Measurements from ENCODE around the gene PLCL1. TPM values are rescaled to one million over a fixed set of nuclear protein-coding genes. Genes with fewer than 3 reads are reported as not detected.

Gene PLCL1
- total RNA-seq, 3 donors from 2014 or later, result 0.94 to 1.8 (median 1.2) TPM

DNA sequence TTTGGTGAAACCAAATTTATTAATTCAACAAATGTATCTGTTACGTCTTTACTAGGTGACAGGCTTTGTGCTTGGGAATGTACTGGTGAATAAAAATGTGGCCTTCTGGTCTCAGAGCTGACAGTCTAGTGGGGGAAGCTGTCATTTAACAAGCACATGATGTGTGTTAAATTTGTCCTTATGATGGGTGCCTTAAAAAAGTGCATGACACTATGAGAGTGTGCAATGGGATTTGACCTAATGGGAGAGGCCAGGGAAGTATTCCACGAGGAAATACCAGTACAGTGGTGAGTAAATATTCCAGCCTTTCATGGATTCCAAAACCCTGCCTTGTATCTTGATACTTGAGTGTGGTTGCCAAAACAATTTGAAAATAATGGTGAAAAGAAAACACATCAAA is 308.9 kb downstream of the PLCL1 start:
- ATAC-seq (no peak), DNase-seq (no peak)
- H3K27me3 Mint-ChIP-seq (ENCODE audit: low read depth), result no peaks in the 10 kb centered on the region

DNA sequence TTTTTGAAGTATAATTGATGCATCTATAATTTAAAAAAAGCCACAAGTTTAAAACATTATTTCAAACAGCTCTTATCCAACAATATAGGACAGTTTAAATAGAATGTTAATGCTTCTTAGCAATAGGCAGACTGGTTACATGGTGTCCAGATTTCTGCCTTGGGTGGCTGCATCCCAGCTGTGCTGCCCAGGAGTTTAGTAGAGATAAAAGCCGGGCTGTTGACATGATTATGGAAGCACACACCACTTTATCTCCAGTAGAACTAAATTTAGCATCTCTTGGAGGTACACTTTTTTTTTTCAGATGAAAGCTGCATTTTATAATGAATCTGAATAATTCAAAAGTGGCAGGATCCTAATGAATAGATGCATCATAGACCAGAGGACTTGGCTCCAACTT is 309.7 kb downstream of the PLCL1 start:
- ATAC-seq, result no peak
- Mint-ChIP-seq H3K36me3 (ENCODE audit: insufficient read depth) (peaks cover 12% of the 10 kb centered on the region), H3K9me3 (no peaks in the 10 kb centered on the region), H3K27me3 (ENCODE audit: low read depth) (no peaks in the 10 kb centered on the region), H3K4me1 (ENCODE audit: low read depth) (peaks cover 8% of the 10 kb centered on the region), H3K4me3 (no peak overlapping the region)
- DNase-seq, result no peak

More for the DNA sequence above, 308.9 kb downstream of the PLCL1 start:
- peaks cover 14% of the 10 kb centered on the region for H3K36me3 Mint-ChIP-seq (ENCODE audit: insufficient read depth)
- H3K4me1 Mint-ChIP-seq (ENCODE audit: low read depth), result peaks cover 8% of the 10 kb centered on the region
- H3K4me3 Mint-ChIP-seq, result no peak overlapping the region
- H3K9me3 Mint-ChIP-seq, result no peaks in the 10 kb centered on the region

DNA sequence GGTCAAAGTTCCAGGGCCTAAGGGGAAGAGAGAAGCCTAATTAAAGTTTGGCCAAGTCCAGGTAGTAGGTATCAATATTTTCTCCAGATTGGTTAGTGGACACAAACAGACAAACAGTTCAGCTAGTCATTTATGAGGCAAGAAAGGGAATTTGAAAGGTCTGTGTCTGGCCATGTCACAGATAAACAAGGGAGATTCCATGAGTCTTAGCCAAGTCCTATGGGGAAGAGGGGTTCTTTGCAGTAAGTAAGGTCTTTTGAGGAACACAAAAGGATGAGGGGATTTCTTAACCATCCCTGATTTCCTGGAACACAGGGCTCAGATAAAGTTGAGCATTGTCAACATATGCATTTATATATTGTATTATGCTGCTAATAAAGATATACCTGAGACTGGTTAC is 310.8 kb downstream of the PLCL1 start:
- Mint-ChIP-seq H3K27me3 (ENCODE audit: low read depth) (no peaks in the 10 kb centered on the region), H3K9me3 (no peaks in the 10 kb centered on the region), H3K36me3 (ENCODE audit: insufficient read depth) (peaks cover 16% of the 10 kb centered on the region), H3K4me3 (no peak overlapping the region), H3K4me1 (ENCODE audit: low read depth) (peaks cover 8% of the 10 kb centered on the region)
- DNase-seq, result no peak
- ATAC-seq, result no peak

DNA sequence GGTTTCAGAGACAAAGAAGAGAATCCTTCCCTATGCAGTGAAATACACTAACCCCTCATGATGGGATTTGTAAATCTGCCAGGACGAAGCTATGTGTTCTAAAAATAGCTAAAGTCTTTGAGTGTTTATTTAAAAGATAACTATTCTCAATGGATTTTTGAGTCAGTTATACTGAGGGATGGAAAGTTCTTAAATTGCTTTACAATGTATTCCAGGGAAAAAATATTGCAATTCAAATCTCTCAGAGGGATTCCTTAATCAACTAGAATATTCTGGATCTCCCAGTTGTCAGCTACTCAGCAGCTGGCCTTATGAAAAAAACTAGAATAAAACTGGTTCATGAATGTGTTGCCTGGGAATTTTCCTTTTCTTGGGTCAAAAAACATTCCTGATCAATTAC is 312.4 kb downstream of the PLCL1 start:
- Mint-ChIP-seq H3K4me3 (no peak overlapping the region), H3K9me3 (peaks cover 4% of the 10 kb centered on the region), H3K27me3 (ENCODE audit: low read depth) (no peaks in the 10 kb centered on the region), H3K4me1 (ENCODE audit: low read depth) (peaks cover 8% of the 10 kb centered on the region), H3K36me3 (ENCODE audit: insufficient read depth) (peaks cover 18% of the 10 kb centered on the region)
- no peak for DNase-seq
- ATAC-seq, result no peak

DNA sequence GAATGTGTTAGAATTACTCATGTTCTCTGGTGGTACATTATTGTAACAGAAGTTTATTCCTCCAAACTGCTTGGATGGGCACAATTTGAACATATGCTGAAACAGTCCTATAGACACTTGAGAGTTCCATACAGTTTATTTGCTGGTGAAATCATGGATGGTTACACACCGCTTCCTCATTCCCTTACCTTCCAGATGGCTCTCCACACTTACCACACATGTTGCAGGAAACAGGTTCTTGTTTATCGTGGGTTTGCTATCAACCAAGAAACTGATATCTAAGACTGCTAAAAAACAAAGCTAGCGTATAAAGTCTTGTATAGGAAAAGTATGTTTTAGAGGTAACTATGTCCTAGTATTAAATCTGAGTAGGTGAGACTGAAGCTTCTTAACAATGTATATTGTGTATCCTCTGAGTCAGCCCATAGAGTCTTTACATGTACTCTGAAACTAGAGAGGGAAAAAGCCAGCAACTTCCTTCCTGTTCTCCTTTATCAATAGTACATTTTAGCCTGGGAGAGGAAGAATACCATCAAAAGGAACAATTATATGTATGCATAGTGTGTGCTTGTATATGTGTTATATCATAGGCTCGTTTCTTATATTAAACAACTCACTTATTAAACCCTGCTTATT is 313.1 kb downstream of the PLCL1 start:
- DNase-seq, result no peak
- Mint-ChIP-seq H3K36me3 (ENCODE audit: insufficient read depth) (peaks cover 16% of the 10 kb centered on the region), H3K27me3 (ENCODE audit: low read depth) (no peaks in the 10 kb centered on the region), H3K9me3 (peaks cover 4% of the 10 kb centered on the region), H3K4me1 (ENCODE audit: low read depth) (peaks cover 8% of the 10 kb centered on the region), H3K4me3 (no peak overlapping the region)
- ATAC-seq, result no peak

DNA sequence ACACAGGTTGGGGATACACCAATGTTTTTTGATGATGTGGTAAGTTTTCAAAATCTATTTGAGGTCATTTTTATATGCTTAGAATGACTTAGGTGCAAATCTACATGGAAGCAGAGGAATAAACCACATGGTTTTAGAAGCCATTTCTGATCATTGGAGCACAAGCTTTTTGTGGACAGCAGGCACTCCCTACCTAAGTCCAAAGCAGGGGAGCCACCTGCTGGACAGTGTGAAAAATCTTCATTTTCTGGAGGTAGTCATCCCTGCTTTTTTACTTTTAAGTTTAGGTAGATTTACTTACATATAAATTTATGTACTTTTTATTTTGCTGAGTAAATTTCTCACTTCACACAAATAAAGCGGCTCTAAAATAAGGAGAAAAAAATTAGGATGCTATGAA is 323.2 kb downstream of the PLCL1 start:
- Mint-ChIP-seq H3K9me3 (no peaks in the 10 kb centered on the region), H3K27me3 (ENCODE audit: low read depth) (no peaks in the 10 kb centered on the region), H3K4me1 (ENCODE audit: low read depth) (no peaks in the 10 kb centered on the region), H3K4me3 (no peak overlapping the region), H3K36me3 (ENCODE audit: insufficient read depth) (peaks cover 9% of the 10 kb centered on the region)
- peak; percentile 58 to 67 for ATAC-seq
- DNase-seq, result peak; percentile 21

DNA sequence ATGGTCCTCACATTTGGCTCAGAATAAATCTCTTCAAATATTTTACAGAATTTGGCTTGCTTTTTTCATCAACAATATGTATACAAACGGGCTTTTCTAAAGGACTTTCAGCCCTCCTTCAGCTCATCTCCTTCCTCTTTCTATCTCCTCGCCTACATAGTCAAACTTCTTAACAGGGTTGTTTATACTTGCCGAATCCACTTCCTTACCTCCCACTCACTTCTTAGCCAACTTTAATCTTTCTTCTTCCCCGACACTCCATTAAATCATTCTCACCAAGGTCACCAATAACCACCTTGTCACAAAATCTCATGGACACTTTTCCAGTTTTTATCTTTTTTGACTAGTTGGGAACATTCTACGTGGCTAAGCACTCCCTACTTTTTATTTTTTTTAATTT is 325.2 kb downstream of the PLCL1 start:
- no peaks in the 10 kb centered on the region for H3K4me1 Mint-ChIP-seq (ENCODE audit: low read depth)

DNA sequence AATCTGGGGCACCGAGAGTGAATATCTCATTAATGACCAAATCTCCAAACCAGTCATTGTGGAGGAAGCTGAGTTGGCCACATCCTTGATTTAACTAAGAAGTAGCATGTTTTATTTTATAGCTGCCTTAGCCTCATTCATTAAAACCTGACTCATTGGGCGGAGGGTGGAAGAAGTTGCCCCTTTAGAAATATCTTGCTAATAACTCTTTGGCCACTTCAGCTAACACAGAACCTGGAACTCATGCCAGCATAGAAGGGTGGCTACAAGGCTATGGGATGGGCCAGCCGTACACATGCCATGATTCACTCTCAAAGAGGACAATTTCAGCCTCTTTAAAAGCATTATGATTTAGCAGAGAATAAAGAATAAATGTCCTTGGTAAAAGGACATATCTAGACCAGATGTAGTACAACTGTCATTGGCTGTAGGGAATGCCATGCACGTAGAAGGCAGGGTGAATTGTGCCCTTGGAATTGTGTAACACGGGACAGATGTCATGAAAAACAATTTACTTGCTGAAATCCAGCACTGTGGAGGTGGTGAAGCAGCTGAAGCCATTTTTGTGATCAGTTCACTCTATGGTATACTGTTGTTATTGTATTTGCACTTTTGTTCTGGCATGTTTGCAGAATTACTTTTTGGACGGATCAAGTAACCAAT is 330.0 kb downstream of the PLCL1 start:
- Mint-ChIP-seq H3K36me3 (ENCODE audit: insufficient read depth) (peaks cover 16% of the 10 kb centered on the region), H3K27me3 (ENCODE audit: low read depth) (no peaks in the 10 kb centered on the region), H3K9me3 (no peaks in the 10 kb centered on the region), H3K4me3 (no peak overlapping the region), H3K4me1 (ENCODE audit: low read depth) (no peaks in the 10 kb centered on the region)
- ATAC-seq (no peak), DNase-seq (no peak)

More for the DNA sequence above, 325.2 kb downstream of the PLCL1 start:
- Mint-ChIP-seq H3K36me3 (ENCODE audit: insufficient read depth) (peaks cover 13% of the 10 kb centered on the region), H3K27me3 (ENCODE audit: low read depth) (no peaks in the 10 kb centered on the region), H3K9me3 (no peaks in the 10 kb centered on the region), H3K4me3 (no peak overlapping the region)
- ATAC-seq (no peak), DNase-seq (no peak)

DNA sequence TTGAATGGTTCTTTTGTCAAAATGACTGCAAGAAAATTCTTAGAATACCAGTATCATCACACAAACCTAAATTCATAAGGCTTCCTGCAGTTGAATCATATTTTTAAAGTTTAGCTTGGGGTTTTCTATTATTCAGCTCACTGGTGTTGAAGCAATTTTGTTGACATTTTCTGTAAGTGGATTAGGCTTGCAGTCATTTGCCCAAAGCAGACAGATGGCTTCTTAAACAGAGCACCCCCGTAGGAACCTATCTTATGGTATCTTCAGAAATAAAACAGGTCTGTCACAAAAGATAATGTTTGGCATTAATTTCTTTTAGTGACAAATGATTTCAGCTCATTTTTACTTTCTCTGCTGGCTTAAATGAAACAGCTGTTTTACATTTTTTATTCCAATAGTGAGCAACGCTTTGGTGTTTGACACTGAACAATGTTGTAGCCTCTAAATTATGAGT is 331.1 kb downstream of the PLCL1 start:
- H3K4me3 Mint-ChIP-seq, result no peak overlapping the region
- no peak for ATAC-seq
- H3K36me3 Mint-ChIP-seq (ENCODE audit: insufficient read depth), result peaks cover 13% of the 10 kb centered on the region
- H3K4me1 Mint-ChIP-seq (ENCODE audit: low read depth), result no peaks in the 10 kb centered on the region
- no peak for DNase-seq
- no peaks in the 10 kb centered on the region for H3K9me3 Mint-ChIP-seq
- no peaks in the 10 kb centered on the region for H3K27me3 Mint-ChIP-seq (ENCODE audit: low read depth)

DNA sequence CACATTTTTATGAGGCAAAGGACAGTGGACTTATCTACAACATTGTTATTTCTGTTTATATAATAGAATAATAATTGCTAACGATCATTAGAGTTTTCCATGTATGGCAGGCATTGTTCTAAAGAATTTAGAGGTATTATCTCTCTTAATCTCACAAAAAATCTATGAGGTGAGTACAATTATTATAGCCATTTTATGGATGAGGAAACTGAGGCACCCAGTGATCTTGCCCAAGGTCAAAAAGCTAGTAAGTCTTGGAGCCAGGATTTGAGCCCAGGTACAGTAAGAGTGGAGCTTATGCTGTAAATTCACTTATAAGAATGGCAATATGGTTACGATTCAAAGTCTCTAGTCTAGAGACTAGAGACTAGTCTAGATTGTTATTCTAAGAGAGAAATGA is 331.7 kb downstream of the PLCL1 start:
- Mint-ChIP-seq H3K4me1 (ENCODE audit: low read depth) (no peaks in the 10 kb centered on the region), H3K9me3 (no peaks in the 10 kb centered on the region), H3K4me3 (no peak overlapping the region), H3K27me3 (ENCODE audit: low read depth) (no peaks in the 10 kb centered on the region), H3K36me3 (ENCODE audit: insufficient read depth) (peaks cover 13% of the 10 kb centered on the region)
- DNase-seq (no peak), ATAC-seq (no peak)

DNA sequence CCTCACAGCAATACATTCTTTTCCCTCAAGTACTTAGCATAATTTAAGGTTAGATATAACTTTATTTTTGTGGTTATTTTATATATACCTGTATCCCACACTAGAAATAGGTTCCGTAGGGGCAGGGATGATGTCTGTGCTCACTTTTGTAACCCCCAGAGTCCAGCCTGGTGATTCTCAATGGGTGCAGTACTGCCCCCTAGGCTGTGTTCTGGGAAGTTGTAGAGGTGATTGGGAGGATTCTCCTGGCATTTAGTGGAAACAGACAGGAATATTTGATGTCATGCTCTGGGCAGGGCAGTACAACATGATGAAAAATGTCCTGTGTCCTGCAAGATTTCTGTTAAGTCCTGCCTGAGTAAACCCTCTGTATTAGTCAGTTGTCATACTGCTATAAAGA is 333.3 kb downstream of the PLCL1 start:
- Mint-ChIP-seq H3K4me3 (no peak overlapping the region), H3K9me3 (no peaks in the 10 kb centered on the region), H3K27me3 (ENCODE audit: low read depth) (no peaks in the 10 kb centered on the region), H3K36me3 (ENCODE audit: insufficient read depth) (peaks cover 7% of the 10 kb centered on the region), H3K4me1 (ENCODE audit: low read depth) (no peaks in the 10 kb centered on the region)
- ATAC-seq (no peak), DNase-seq (no peak)

DNA sequence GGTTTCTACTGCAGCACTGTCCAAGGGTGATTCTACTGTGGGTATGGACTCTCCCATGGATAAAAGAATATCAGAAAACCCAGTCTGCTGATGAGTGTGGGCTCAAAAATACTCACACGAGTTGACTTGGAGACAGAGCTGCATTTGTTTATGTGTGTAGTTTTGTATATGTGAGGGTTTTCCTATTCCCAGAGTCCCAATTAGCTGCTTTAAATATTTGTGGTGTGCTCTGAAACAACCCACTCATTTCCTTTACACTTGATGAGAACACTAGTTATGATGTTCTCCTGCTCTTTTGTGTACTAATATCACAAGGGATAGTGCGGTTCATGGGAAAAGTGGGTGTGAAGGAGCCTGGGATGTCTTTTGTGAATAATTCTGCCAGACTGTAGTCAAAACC is 337.3 kb downstream of the PLCL1 start:
- DNase-seq (no peak), ATAC-seq (no peak)
- no peaks in the 10 kb centered on the region for H3K9me3 Mint-ChIP-seq
- no peak overlapping the region for H3K4me3 Mint-ChIP-seq
- peaks cover 11% of the 10 kb centered on the region for H3K36me3 Mint-ChIP-seq (ENCODE audit: insufficient read depth)
- H3K27me3 Mint-ChIP-seq (ENCODE audit: low read depth), result no peaks in the 10 kb centered on the region
- H3K4me1 Mint-ChIP-seq (ENCODE audit: low read depth), result peaks cover 16% of the 10 kb centered on the region

DNA sequence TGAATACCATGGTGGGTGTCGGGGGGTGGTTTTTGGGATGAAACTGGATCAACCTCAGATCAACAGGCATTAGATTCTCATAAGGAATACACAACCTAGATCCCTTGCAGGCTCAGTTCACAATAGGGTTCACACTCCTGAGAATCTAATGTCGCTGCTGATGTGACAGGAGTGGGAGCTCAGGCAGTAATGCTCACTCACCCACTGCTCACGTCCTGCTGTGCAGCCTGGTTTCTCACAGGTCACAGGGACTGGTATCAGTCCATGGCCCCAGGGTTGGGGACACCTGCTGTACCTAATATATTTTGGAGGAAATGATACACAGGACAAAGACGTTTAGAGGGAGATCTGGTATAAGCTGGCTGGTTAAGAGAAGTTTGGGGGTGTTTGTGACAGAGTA is 338.8 kb downstream of the PLCL1 start:
- no peak overlapping the region for H3K4me3 Mint-ChIP-seq
- no peak for ATAC-seq
- no peaks in the 10 kb centered on the region for H3K9me3 Mint-ChIP-seq
- no peaks in the 10 kb centered on the region for H3K27me3 Mint-ChIP-seq (ENCODE audit: low read depth)
- no peak for DNase-seq
- H3K4me1 Mint-ChIP-seq (ENCODE audit: low read depth), result peaks cover 16% of the 10 kb centered on the region
- H3K36me3 Mint-ChIP-seq (ENCODE audit: insufficient read depth), result peaks cover 10% of the 10 kb centered on the region

DNA sequence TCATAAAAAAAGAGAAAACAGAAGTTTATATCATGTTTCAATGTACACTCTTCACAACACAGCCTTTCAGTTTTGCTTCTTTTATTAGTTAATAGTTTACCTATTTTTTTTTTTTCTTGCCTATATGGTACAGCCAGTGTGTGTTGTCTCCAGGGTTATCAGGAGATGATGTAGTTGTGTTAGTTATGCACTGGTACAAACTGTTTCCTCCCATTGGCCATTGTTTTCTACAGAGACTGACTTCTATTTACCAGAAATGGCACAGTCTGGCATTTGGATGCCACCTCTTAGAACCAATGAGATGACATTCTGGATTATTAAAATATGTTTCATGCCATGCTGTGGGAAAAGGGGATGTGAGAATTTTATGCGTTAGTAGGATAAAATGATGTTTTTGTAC is 339.4 kb downstream of the PLCL1 start:
- Mint-ChIP-seq H3K4me1 (ENCODE audit: low read depth) (peaks cover 16% of the 10 kb centered on the region), H3K36me3 (ENCODE audit: insufficient read depth) (peaks cover 13% of the 10 kb centered on the region), H3K9me3 (no peaks in the 10 kb centered on the region), H3K27me3 (ENCODE audit: low read depth) (no peaks in the 10 kb centered on the region), H3K4me3 (no peak overlapping the region)
- ATAC-seq (no peak), DNase-seq (no peak)

DNA sequence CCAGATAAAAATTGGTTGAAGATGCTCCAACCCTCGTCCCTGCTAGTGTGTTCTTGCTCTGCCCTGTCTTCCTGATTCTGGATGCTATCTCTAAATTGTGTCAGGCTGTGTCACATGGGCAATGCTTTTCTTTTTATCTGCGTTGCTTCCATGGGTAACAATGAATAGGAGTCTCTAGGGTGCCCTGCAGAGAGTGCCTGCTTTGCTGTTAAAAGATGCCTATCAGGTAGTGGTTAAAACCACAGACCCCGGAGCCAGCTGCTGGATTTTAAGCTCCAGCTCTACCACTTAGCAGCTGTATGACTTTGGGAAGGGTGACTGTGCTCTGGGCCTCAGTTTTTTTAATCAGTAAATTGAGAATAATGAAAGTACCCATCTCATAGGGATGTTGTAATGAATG is 340.3 kb downstream of the PLCL1 start:
- Mint-ChIP-seq H3K9me3 (no peaks in the 10 kb centered on the region), H3K36me3 (ENCODE audit: insufficient read depth) (peaks cover 15% of the 10 kb centered on the region), H3K4me3 (no peak overlapping the region), H3K27me3 (ENCODE audit: low read depth) (no peaks in the 10 kb centered on the region), H3K4me1 (ENCODE audit: low read depth) (peaks cover 16% of the 10 kb centered on the region)
- ATAC-seq (no peak), DNase-seq (no peak)

Data from activated T-cell treated with anti-CD3 and anti-CD28 coated beads, Interleukin-2, amount 50 U/mL, for 4 hours (primary cell).